GM21723 (cell line): Measurements from ENCODE around the gene CYP2E1.
"Not testable (repeated sequence)": the region's sequence is repeated elsewhere in the genome, so short reads cannot be mapped to it uniquely, and the experiment has no call there.

Source experiments
- ATAC-seq: cut with Tn5 transposase; IDR thresholded peaks from one replicate; pipeline ENCODE4 v1.9.1; 2021; ENCODE audit warnings: mild to moderate bottlenecking, moderate library complexity; ENCODE audit not compliant: unreplicated experiment

CYP2E1 gene

DNA sequence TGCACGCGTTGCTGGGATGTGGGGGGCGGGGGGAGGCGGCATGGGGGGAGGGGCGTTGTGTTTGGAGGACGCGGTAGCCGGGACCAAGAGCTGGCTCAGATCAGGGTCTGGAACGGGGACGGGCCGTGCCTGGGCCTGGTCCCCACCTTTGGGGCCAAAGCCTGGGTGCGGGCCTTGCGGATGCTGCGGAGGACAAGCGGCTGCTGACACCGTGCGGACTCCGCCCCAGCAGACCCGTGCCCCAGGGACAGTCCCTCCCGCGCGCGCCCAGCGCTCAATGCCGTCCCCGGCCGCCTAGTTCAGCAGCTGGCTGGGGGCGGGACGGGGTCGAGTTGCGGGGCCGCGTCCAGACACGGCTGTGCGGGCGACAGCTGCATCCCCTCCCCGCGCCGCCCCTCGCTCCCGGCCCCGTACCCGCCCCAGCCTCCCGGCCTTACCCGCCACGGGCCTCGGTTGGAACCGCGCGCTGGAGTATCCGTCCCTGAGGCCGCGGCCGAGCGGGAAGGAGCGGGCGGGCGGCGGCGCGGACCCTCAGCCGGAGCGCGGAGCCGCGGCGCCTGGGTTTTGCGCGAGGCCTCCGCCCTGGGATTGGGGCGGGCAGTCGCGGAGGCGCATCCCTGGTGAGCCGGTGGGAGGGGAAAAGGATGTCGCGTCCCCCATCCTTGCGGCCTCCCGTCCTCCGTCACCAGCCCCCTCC lies 41.8 kb downstream of the CYP2E1 start:
- not testable (repeated sequence) for ATAC-seq

GRCh38 chr10:133569801-133570200 lies 42.6 kb downstream of the CYP2E1 start:
- ATAC-seq, result not testable (repeated sequence)

DNA sequence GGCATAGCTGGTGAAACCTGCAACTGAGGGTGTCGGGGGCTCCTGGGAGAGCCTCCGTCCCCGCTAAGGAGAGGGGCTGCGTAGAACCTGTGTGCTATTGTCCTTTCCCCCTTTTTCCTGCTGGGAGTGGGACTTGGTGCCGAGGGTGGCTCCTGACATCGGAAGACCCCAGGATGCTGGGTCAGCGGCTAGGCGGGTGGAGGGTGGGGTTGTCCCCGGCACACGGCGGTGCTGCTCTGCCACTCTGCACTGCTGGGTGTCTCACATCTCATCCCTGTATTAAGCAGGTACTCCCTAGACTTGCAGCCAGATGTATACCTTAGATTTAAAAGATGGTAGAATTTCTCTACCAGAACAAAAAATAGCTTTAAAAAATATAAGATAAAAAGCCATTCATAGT lies 44.9 kb downstream of the CYP2E1 start:
- not testable (repeated sequence) for ATAC-seq

GRCh38 chr10:133573460-133573859 lies 46.3 kb downstream of the CYP2E1 start:
- not testable (repeated sequence) for ATAC-seq

DNA sequence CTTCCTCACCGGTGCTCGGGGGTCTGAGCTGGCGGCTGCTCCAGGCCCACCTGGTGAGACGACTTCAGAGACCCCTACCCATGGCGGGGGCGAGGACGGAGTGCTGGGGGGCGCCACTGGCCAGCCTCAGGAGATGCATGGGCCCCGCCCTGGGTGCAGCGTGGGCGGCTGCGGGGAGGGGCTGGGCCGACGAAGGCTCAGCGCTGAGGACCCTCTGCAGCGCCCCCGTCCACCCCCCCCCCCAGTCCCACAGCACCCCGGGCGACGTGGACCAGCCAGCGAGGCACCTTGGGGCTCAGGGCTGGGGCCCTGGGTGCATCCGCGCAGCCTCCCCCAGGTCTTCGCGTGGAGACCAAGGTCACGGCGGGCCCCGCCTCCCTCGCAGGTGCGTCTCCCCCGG lies 49.9 kb downstream of the CYP2E1 start:
- not testable (repeated sequence) for ATAC-seq
